Nephron (organoid): ENCODE data around the gene ADGRG6.
A peak's percentile ranks its signal among the peaks of the same experiment; 100 is the strongest.

Experiments used
- H3K27ac Mint-ChIP-seq, 3 experiments: 2 replicates each; pipeline ENCODE4 v1.8.0; 2020; ENCODE audit warnings: mixed read lengths in 3 of 3, mild to moderate bottlenecking in 2 of 3, moderate library complexity in 1 of 3
- H3K27me3 Mint-ChIP-seq: 2 replicates; pipeline ENCODE4 v1.8.0; 2021; ENCODE audit warnings: low read depth, mild to moderate bottlenecking, moderate library complexity, mixed read lengths
- H3K36me3 Mint-ChIP-seq: 2 replicates; pipeline ENCODE4 v1.8.0; 2020; ENCODE audit warnings: low read depth, mixed read lengths
- H3K4me1 Mint-ChIP-seq: 2 replicates; pipeline ENCODE4 v1.8.0; 2020; ENCODE audit warnings: mixed read lengths
- H3K4me3 Mint-ChIP-seq, 3 experiments: 2 replicates each; pipeline ENCODE4 v1.8.0; 2020; ENCODE audit warnings: mild to moderate bottlenecking in 3 of 3, mixed read lengths in 3 of 3, moderate library complexity in 2 of 3
- H3K9me3 Mint-ChIP-seq: 2 replicates; pipeline ENCODE4 v1.8.0; 2020; ENCODE audit warnings: mixed read lengths
- CTCF ChIP-seq, 3 experiments: fragments of 200-600 bp; sonication (generic); IDR thresholded peaks; one replicate each; pipeline ENCODE4 v1.5.0; 2021; ENCODE audit warnings: antibody characterized with exemption in 3 of 3; ENCODE audit not compliant: unreplicated experiment in 3 of 3

The ADGRG6 gene

GRCh38 chr6:142361345-142361744 is 59.5 kb downstream of the ADGRG6 start:
- H3K27ac Mint-ChIP-seq = peak overlapping the region; percentile 60 to 98 (median 80)
- no peak for TF ChIP-seq CTCF (IDR thresholded peaks at IDR 0.05; ENCODE audit: unreplicated experiment in 3 of 3)

GRCh38 chr6:142361779-142362750 is 60.3 kb downstream of the ADGRG6 start:
- peak overlapping the region; percentile 60 to 98 (median 80) for H3K27ac Mint-ChIP-seq
- H3K4me3 Mint-ChIP-seq = no peak overlapping the region
- TF ChIP-seq CTCF (IDR thresholded peaks at IDR 0.05; ENCODE audit: unreplicated experiment in 3 of 3) = no peak
- peaks cover 13% of the 10 kb centered on the region for H3K4me1 Mint-ChIP-seq
- H3K27me3 Mint-ChIP-seq = no peaks in the 10 kb centered on the region
- no peaks in the 10 kb centered on the region for H3K36me3 Mint-ChIP-seq
- H3K9me3 Mint-ChIP-seq = no peaks in the 10 kb centered on the region

More at GRCh38 chr6:142361345-142361744, 59.5 kb downstream of the ADGRG6 start:
- Mint-ChIP-seq H3K4me3 (no peak overlapping the region), H3K4me1 (peaks cover 13% of the 10 kb centered on the region), H3K27me3 (no peaks in the 10 kb centered on the region), H3K36me3 (no peaks in the 10 kb centered on the region), H3K9me3 (no peaks in the 10 kb centered on the region)

GRCh38 chr6:142367061-142367460 is 65.3 kb downstream of the ADGRG6 start:
- peak overlapping the region in 2 of 3 experiments; percentile 30 to 59 for H3K27ac Mint-ChIP-seq
- H3K9me3 Mint-ChIP-seq = no peaks in the 10 kb centered on the region
- no peak overlapping the region for H3K4me3 Mint-ChIP-seq
- no peaks in the 10 kb centered on the region for H3K27me3 Mint-ChIP-seq
- H3K4me1 Mint-ChIP-seq = peaks cover 2% of the 10 kb centered on the region
- TF ChIP-seq CTCF (IDR thresholded peaks at IDR 0.05; ENCODE audit: unreplicated experiment in 3 of 3) = no peak
- no peaks in the 10 kb centered on the region for H3K36me3 Mint-ChIP-seq

- no peak for TF ChIP-seq CTCF (IDR thresholded peaks at IDR 0.05; ENCODE audit: unreplicated experiment in 3 of 3)
- Mint-ChIP-seq H3K4me3 (no peak overlapping the region), H3K27me3 (no peaks in the 10 kb centered on the region), H3K27ac (peak overlapping the region; percentile 8 to 59 (median 30)), H3K4me1 (no peaks in the 10 kb centered on the region), H3K36me3 (no peaks in the 10 kb centered on the region), H3K9me3 (no peaks in the 10 kb centered on the region)
These were observed 65.8 kb downstream of the ADGRG6 start for GRCh38 chr6:142367501-142368018.

- Mint-ChIP-seq H3K4me3 (no peak overlapping the region), H3K4me1 (no peaks in the 10 kb centered on the region), H3K9me3 (no peaks in the 10 kb centered on the region)
These were observed 67.5 kb downstream of the ADGRG6 start for GRCh38 chr6:142369266-142369665.

More at GRCh38 chr6:142369266-142369665, 67.5 kb downstream of the ADGRG6 start:
- no peak for TF ChIP-seq CTCF (IDR thresholded peaks at IDR 0.05; ENCODE audit: unreplicated experiment in 3 of 3)
- Mint-ChIP-seq H3K36me3 (no peaks in the 10 kb centered on the region), H3K27ac (peak overlapping the region in 1 of 3 experiments; percentile 19), H3K27me3 (no peaks in the 10 kb centered on the region)
